GM18508 (cell line): ENCODE measurements around the gene PRLR.
"Not testable (repeated sequence)": the region's sequence is repeated elsewhere in the genome, so short reads cannot be mapped to it uniquely, and the experiment has no call there.

ENCODE experiments used
- ATAC-seq: cut with Tn5 transposase; IDR thresholded peaks from one replicate; pipeline ENCODE4 v1.9.1; 2021; ENCODE audit warnings: moderate number of reproducible peaks; ENCODE audit not compliant: insufficient read depth, unreplicated experiment

Gene PRLR

DNA sequence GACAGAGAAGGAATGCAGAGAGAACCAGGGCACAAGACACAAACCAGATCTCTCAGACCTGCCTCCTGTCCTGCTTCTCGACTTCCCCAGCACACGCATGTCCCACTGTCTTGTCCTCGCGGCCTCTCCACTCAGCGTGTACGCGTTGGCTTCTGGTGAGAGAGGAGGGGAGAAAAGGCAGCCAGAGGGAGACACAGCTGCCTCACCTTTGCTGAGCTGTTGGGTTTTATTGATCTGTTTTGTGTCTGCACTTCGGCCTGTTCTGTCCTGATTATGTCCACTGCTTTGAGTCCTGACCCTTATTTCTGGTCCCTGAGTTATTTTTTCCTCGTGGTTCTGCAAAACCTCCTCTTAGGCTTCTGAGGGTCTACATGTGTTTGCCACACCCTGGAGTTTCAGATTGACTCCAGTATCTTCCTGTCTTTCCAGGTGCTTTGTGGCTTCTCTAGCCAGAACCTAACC, 95.0 kb downstream of the PRLR start:
- no peak for ATAC-seq

DNA sequence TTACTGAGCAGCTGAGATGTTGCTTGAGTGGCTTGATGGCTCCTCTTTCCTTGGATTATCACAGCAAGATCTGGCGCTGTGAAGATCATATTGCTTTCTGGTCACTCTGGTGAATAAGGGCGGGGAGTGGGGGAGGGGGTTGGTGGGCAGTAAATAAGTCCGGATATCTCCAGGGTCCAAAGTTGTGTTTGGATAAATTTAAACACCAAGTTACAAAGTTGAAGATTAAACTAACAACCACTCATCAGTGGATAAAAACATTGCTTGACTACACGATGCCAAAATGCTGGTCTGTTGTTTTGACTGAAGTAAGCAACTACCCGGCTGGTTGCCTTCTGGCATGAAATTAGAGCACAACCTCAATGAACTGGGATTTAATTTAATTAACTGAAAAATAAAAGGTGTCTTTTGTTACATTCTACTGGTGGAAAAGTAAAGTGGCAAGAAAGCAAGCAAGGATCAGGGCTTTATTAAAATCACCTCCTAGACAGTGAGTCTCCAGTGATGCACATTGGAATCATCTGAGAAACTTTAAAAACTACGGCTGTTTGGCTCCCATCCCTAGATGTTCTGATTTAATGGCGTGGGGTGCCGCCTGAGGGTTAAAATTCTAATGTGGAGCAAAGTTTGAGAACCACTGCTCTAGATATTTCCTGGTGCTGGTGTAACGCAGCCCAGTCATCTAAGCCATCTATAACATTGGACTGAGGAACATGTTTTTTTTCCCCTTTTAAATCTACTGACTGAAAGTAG, 95.8 kb downstream of the PRLR start:
- ATAC-seq: no peak

GRCh38 chr5:35133186-35133585, 97.1 kb downstream of the PRLR start:
- ATAC-seq: no peak

DNA sequence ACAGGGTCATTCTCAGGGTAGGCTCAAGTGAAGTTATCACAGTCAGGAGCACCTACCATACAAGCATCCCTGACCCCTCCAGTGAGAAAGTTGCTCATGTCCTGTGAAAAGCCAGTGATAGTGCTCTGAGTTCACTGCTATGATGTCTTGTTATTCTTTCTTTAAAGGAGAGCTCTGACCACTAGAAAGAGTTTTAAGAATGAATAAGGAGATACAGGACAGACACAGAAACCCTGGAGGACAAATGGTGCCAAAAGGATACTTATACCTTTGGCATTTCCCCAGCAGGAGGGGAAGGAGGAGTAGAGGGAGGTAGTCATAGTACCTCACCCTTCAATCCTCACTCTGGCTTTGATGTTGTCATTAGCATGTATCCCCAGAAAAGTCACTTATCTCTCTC, 98.6 kb downstream of the PRLR start:
- no peak for ATAC-seq

DNA sequence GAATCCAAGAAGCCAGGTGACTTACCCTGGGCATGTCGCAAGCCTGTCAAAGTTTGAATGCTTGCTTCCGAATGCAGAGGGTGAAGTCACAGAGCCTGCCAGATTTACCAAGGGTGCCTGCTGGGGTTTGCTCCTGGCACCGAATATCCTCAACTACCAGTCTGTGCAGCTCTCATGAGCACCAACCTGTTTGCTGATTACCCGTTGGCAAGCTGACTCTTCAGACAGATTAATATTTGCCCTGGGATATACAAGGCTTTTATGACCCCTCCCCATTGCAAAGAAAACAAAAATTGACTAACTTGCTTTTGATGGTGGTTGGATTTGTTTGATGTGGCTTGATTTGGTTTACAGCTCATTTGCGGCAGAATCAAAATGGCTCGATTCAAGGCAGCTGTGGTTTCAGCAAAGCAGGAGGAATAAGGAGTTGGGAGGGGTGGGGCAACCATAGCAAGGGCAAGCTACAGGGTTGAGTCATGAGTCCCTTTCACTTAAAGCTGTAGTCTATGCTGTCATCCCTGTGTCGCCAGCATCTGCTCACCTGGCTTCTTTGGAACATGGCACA, 100.3 kb downstream of the PRLR start:
- no peak for ATAC-seq

DNA sequence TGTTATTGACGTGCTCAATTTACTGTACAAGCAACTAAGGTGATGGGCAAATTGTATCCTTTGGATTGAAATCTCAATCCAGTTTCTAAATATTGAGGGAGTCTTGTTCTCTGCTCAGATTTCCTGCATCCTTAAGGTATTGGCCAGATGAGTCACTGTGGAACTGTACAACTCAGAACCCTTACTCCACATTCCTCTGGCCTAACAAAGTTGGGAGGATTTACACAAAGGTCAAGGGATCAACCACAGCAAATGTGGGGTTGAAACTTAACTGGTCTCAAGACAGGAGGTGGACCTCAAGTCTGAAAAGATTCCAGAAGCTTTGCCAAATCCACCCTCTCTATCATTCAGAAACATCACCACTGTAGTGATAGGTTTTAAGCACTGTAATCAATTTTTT, 101.0 kb downstream of the PRLR start:
- ATAC-seq: no peak

DNA sequence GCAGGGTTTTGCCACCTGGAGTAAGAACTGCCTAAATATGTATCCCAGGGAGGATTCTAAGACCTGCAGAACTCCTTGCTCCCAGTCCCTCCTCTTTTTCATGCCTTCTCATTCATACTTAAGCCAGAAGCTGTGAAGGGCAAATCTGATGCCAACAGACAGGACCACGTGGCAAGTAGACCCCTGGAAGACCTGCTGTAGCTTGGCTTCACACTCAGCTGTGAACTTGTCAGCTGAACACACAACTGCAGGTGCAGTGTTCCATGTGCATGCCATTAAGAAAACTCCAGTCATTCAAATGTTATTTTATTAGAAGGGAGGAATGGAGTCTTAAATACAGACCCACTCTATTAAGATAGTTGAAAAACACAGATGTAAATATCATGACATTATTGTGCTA, 103.3 kb downstream of the PRLR start:
- no peak for ATAC-seq

- no peak for ATAC-seq
Measured at GRCh38 chr5:35125746-35126145, 104.5 kb downstream of the PRLR start.

DNA sequence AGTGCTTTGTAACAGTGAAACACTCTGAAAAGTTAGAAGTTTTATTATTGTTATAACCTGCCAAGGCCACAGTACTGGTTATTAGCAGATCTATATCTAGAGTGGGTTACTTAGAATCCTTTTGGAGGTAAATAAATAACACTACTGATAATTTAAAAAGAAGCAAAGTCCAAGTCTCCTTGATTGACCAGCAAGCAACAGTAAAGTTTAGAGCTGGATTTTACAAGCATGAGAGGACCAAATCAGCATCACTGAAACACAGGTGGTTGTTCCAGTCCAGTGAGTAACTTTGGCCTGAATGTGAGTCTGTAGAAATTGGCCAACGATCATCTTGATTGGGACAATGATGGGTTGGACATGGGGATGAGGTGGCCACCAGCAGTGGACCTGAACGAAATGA, 105.4 kb downstream of the PRLR start:
- no peak for ATAC-seq

DNA sequence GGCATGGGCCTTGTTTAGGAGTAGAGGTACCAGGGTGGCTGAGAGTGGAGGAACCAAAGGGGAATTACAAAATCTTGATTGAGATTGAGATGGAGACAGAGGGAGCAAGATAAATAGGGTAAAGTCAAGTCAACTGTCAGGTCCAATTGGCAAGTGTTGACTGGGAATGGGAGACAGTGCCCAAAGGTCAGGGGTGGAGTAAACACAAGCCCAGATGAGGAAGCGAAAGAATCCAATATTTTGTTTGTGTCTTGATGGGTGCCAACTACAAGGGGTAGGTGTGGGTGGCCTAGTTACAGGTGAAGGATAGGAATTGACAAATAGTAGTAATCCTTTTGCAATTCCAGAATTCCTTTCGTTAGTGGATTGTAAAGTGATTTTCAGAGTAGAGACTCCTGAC, 107.5 kb downstream of the PRLR start:
- no peak for ATAC-seq

GRCh38 chr5:35120715-35121114, 109.6 kb downstream of the PRLR start:
- ATAC-seq: no peak

DNA sequence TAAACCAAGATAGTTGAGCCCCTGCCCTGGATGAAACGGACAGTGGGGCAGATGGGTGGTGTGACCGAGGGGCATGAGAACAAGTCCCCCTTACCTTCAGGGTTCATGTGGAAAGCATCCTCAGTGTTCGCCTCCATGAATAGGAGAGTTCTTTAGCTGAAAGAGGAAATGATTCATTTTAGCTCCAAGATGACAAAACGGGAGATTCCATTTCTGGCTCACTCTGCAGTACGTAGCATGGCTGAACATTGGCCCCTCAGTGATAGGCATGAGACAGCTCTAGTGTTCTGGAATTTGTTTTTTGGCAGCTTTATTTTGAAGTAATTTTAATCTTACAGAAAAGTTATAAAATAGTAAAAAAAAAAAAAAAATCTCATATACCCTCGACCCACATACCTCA, 112.3 kb downstream of the PRLR start:
- peak; percentile 57 for ATAC-seq

- ATAC-seq: no peak
Measured at GRCh38 chr5:35115920-35116319, 114.4 kb downstream of the PRLR start.

- ATAC-seq: no peak
Measured at GRCh38 chr5:35114698-35115097, 115.6 kb downstream of the PRLR start.

- no peak for ATAC-seq
Measured at GRCh38 chr5:35112300-35112699, 118.0 kb downstream of the PRLR start.

- ATAC-seq: not testable (repeated sequence)
Measured at GRCh38 chr5:35104550-35104949, 125.7 kb downstream of the PRLR start.

DNA sequence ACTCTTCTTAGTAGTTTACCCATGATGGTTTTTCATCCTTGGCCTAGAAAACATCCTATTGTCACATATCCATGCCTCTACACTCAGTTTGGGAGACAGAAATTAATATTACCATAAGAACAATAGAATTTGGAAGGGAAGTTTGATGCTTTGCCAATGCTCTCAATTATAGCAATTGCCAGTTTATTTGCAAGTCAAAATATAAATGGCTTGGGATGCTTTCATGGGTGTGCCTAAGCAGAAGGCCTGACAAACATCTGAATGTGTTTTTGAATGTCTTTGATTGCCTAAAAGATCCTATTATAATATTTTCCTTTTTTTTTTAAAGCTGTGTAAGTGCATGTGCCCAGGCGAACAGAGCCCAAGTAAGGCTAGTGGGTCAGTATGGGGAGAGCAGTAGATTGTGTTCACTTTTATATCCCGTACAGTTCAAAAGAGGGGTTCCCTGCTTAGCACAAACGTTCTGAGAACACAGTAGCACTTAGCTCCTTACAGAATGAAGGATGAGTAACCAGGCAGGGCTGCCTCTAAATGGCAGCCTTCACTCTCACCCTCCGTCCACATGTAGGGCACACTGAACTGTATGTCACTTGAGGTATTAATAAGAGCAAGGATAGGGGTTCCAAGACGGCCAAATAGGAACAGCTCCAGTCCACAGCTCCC, 126.5 kb downstream of the PRLR start:
- no peak for ATAC-seq

GRCh38 chr5:35101720-35102119, 128.6 kb downstream of the PRLR start:
- ATAC-seq: not testable (repeated sequence)

DNA sequence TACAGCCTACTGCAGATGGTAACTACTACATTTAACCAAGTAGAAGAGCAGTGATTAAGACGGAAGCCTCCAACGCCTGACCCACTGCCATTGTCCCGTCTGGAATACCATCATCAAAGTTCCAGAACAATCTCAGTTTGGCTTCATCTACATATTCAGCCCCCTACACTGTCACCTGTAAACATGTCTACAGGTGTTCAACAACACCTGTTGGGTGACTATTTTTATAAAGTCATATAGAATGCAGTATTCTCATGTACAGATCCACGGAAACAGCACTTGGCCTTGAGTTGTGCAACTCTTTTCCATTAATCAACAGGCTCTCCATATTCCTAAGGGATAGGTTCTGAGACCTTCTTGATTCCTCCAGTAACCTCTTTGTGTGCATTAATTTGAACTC, 129.3 kb downstream of the PRLR start:
- ATAC-seq: no peak

DNA sequence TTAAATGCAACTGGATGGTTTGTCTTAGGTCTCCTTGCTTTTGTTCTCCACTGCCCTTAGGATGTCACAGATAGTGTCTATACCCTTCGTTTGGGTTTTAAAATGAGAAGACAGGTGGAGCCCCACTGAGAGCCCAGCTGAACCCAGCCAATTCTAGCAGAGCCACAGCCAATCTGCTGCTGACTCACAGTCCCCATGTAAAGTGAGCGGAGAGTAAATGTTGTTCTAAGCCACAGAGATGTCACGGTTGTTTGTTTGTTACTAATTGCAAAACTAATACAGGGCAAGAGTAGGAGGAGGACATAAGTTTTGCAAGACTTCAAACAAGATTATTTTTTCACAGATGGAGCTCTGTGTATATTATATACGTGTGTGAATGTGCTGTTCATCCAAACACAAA, 132.1 kb downstream of the PRLR start:
- no peak for ATAC-seq

GRCh38 chr5:35096932-35097331, 133.4 kb downstream of the PRLR start:
- ATAC-seq: no peak

DNA sequence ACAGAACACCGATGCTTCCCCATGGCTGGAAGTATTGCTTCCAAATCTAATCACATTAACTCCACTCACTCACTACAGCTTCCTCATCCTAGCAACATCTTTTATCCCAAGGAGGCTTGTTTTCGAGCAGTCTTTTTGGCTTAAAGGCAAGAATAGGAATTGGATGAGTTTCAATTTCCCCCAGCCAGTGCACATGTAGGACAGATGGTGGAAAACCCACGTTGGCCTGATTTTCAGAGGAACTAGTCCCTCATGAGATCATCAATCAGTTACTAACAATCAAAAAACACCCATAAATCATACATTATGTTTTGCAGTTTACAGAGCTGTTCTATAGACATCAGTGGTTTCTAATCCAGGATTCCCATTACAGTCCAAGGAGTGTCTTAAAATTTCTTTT, 134.1 kb downstream of the PRLR start:
- no peak for ATAC-seq
